CD14-positive monocyte (primary cell): Measurements from ENCODE around the gene SMG1. TPM values are rescaled to one million over a fixed set of nuclear protein-coding genes. Genes with fewer than 3 reads are reported as not detected.

ENCODE experiments used
- DNase-seq, 3 donors: peaks; one replicate each; pipeline ENCODE4 v3.0.0-alpha.2; 2011 to 2022
- H2AFZ ChIP-seq: 2 replicates; pipeline ENCODE4 v1.6.0; 2012; ENCODE audit warnings: mild to moderate bottlenecking, low read depth, low read length, inconsistent platforms; ENCODE audit not compliant: insufficient read depth, poor library complexity, severe bottlenecking
- H3K27ac ChIP-seq, 2 donors: 1 replicate in 1 of 2; 2 replicates in 1 of 2; pipeline ENCODE4 v1.5.1; 2012 to 2013; ENCODE audit warnings: low read length in 2 of 2, control low read depth in 1 of 2, inconsistent platforms in 1 of 2, low read depth in 1 of 2, mild to moderate bottlenecking in 1 of 2
- H3K27me3 ChIP-seq, 2 donors: one replicate each; pipeline versions ENCODE4 v1.6.0 to v1.6.1; 2011 to 2013; ENCODE audit warnings: low read length in 2 of 2; ENCODE audit not compliant: control insufficient read depth in 2 of 2, insufficient read depth in 2 of 2
- H3K36me3 ChIP-seq, 2 donors: replicated peaks in 1 of 2; 1 replicate in 1 of 2; 2 replicates in 1 of 2; pipeline versions ENCODE4 v1.5.1 to v1.6.1; 2012 to 2013; ENCODE audit warnings: low read length in 2 of 2, control low read depth in 1 of 2, inconsistent platforms in 1 of 2, mild to moderate bottlenecking in 1 of 2; ENCODE audit not compliant: insufficient read depth in 2 of 2, control insufficient read depth in 1 of 2
- H3K4me1 ChIP-seq, 2 donors: 1 replicate in 1 of 2; 2 replicates in 1 of 2; pipeline versions ENCODE4 v1.5.1 to v1.6.1; 2012 to 2013; ENCODE audit warnings: low read length in 2 of 2, control low read depth in 1 of 2, inconsistent platforms in 1 of 2, mild to moderate bottlenecking in 1 of 2, moderate library complexity in 1 of 2; ENCODE audit not compliant: insufficient read depth in 2 of 2, control insufficient read depth in 1 of 2
- H3K4me2 ChIP-seq: replicated peaks from 2 replicates; pipeline ENCODE3; 2012; ENCODE audit warnings: low read length, moderate library complexity, mild to moderate bottlenecking; ENCODE audit not compliant: poor library complexity, severe bottlenecking; ENCODE audit errors: extremely low read depth
- H3K4me3 ChIP-seq, 3 experiments: fragments of 200-600 bp in 1 of 3; sonication (generic) in 1 of 3; replicated peaks in 1 of 3; 1 replicate in 2 of 3; 2 replicates in 1 of 3; pipeline ENCODE4 v1.5.1; 2011 to 2013; ENCODE audit warnings: low read length in 3 of 3, mild to moderate bottlenecking in 3 of 3, control low read depth in 2 of 3, low read depth in 2 of 3, inconsistent platforms in 1 of 3, moderate library complexity in 1 of 3
- H3K79me2 ChIP-seq: 2 replicates; pipeline ENCODE4 v1.6.0; 2012; ENCODE audit warnings: mild to moderate bottlenecking, control low read depth, inconsistent platforms, low read length, moderate library complexity; ENCODE audit not compliant: insufficient read depth
- H3K9ac ChIP-seq: 2 replicates; pipeline ENCODE4 v1.6.0; 2017; ENCODE audit warnings: low read length, mild to moderate bottlenecking; ENCODE audit not compliant: insufficient read depth, poor library complexity, severe bottlenecking
- H3K9me3 ChIP-seq, 2 donors: replicated peaks in 1 of 2; 1 replicate in 1 of 2; 2 replicates in 1 of 2; pipeline versions ENCODE4 v1.5.1 to v1.6.1; 2012 to 2013; ENCODE audit warnings: low read length in 2 of 2, control low read depth in 1 of 2; ENCODE audit not compliant: control insufficient read depth in 1 of 2, insufficient read depth in 1 of 2
- H4K20me1 ChIP-seq: 2 replicates; pipeline ENCODE4 v1.6.0; 2012; ENCODE audit warnings: mild to moderate bottlenecking, low read length, control low read depth, moderate library complexity; ENCODE audit not compliant: insufficient read depth
- H3K27ac Mint-ChIP-seq, 7 donors: one replicate each; pipeline ENCODE4 v1.8.0; 2020; ENCODE audit warnings: mild to moderate bottlenecking in 7 of 7, mixed read lengths in 7 of 7, moderate library complexity in 6 of 7, inconsistent platforms in 2 of 7
- H3K27me3 Mint-ChIP-seq, 3 donors: one replicate each; pipeline ENCODE4 v1.8.0; 2021 to 2022; ENCODE audit warnings: low read depth in 3 of 3, mild to moderate bottlenecking in 3 of 3, mixed read lengths in 3 of 3, moderate library complexity in 3 of 3, inconsistent platforms in 1 of 3
- H3K36me3 Mint-ChIP-seq, 2 donors: one replicate each; pipeline ENCODE4 v1.8.0; 2020; ENCODE audit warnings: mixed read lengths in 2 of 2, inconsistent platforms in 1 of 2, mild to moderate bottlenecking in 1 of 2
- H3K4me1 Mint-ChIP-seq: one replicate; pipeline ENCODE4 v1.8.0; 2020; ENCODE audit warnings: mild to moderate bottlenecking, mixed read lengths
- H3K4me3 Mint-ChIP-seq, 2 donors: one replicate each; pipeline ENCODE4 v1.8.0; 2020; ENCODE audit warnings: mild to moderate bottlenecking in 2 of 2, mixed read lengths in 2 of 2, moderate library complexity in 1 of 2
- H3K9me3 Mint-ChIP-seq, 7 donors: one replicate each; pipeline ENCODE4 v1.8.0; 2020 to 2022; ENCODE audit warnings: mixed read lengths in 7 of 7, mild to moderate bottlenecking in 6 of 7, moderate library complexity in 6 of 7, inconsistent platforms in 2 of 7
- WGBS: methylation state at CpG from one replicate; pipeline ENCODE4 v1.1.5; 2013; ENCODE audit warnings: missing lambda C conversion rate; ENCODE audit not compliant: insufficient coverage; 5-methylcytosine and 5-hydroxymethylcytosine counted together
- intact Hi-C, 2 donors: fragments of 100-400 bp; cut with micrococcal nuclease; formaldehyde crosslinking; loops; one replicate each; pipeline versions ENCODE4 v1.15.0 to v1.15.1; 2023
- polyA plus RNA-seq, 3 donors: library from polyadenylated mRNA; depleted of rRNA in 1 of 3; unstranded in 2 of 3; stranded (reverse) in 1 of 3; fragments of 300-500 nt in 2 of 3; fragments of >200 nt in 1 of 3; fragmentation: Illumina TruSeq in 2 of 3; gene quantifications; 1 replicate in 2 of 3; 2 replicates in 1 of 3; pipeline ENCODE4 v1.2.3, GENCODE V29; 2012 to 2021
- TF ChIP-seq, protein P1 (sequence below): fragments of 200-600 bp; IDR thresholded peaks from one replicate; pipeline ENCODE4 v1.8.0; 2022; ENCODE audit warnings: antibody characterized with exemption, mild to moderate bottlenecking

The SMG1 gene
- polyA plus RNA-seq, 3 donors = 2.4 to 31.8 (median 7.1) TPM

GRCh38 chr16:18829251-18829650, 97.0 kb downstream of the SMG1 start:
- TF ChIP-seq, protein P1, sequence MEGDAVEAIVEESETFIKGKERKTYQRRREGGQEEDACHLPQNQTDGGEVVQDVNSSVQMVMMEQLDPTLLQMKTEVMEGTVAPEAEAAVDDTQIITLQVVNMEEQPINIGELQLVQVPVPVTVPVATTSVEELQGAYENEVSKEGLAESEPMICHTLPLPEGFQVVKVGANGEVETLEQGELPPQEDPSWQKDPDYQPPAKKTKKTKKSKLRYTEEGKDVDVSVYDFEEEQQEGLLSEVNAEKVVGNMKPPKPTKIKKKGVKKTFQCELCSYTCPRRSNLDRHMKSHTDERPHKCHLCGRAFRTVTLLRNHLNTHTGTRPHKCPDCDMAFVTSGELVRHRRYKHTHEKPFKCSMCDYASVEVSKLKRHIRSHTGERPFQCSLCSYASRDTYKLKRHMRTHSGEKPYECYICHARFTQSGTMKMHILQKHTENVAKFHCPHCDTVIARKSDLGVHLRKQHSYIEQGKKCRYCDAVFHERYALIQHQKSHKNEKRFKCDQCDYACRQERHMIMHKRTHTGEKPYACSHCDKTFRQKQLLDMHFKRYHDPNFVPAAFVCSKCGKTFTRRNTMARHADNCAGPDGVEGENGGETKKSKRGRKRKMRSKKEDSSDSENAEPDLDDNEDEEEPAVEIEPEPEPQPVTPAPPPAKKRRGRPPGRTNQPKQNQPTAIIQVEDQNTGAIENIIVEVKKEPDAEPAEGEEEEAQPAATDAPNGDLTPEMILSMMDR = no peak
- Histone ChIP-seq H4K20me1 (peaks cover 7% of the 10 kb centered on the region), H2AFZ (no peak overlapping the region), H3K36me3 (peaks cover 63 to 68% of the 10 kb centered on the region in 2 donors), H3K27ac (peak overlapping the region in 1 of 2 donors; percentile 52), H3K4me2 (no peak overlapping the region), H3K79me2 (no peaks in the 10 kb centered on the region), H3K27me3 (no peaks in the 10 kb centered on the region), H3K4me3 (no peak overlapping the region), H3K9ac (no peak overlapping the region), H3K4me1 (no peaks in the 10 kb centered on the region), H3K9me3 (no peaks in the 10 kb centered on the region)
- no peaks in the 10 kb centered on the region for H3K4me1 Mint-ChIP-seq
- DNase-seq = no peak
- peaks cover 0 to 5% (median 2%) of the 10 kb centered on the region in 7 donors for H3K9me3 Mint-ChIP-seq
- intact Hi-C loops = no loop called here
- WGBS = 86% methylated on average over 5 of the region's 6 CpGs
- no peak overlapping the region for H3K4me3 Mint-ChIP-seq
- peaks cover 52 to 61% of the 10 kb centered on the region in 2 donors for H3K36me3 Mint-ChIP-seq
- no peak overlapping the region for H3K27ac Mint-ChIP-seq
- H3K27me3 Mint-ChIP-seq = no peaks in the 10 kb centered on the region

DNA sequence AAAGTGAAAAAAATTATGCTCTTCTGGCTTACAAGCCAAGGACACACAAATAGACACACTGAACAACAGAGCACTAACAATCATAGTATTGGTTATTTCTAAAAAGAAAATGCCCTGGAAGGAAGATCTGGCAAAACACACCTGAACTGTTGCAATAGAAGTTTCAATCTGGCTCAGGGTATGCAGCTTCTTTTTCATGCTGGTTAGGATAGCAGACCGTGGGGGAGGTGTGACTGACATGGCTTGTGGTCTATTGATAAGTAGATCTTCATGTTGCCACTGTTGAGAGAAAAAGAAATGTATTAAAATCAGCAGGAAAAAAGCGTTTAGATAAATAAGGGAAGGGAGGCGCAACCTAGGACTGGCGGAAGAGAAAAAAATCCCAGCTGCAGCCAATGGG, 98.3 kb downstream of the SMG1 start:
- Mint-ChIP-seq H3K27ac (no peak overlapping the region), H3K9me3 (peaks cover 0 to 5% (median 2%) of the 10 kb centered on the region in 7 donors), H3K4me1 (no peaks in the 10 kb centered on the region), H3K27me3 (no peaks in the 10 kb centered on the region), H3K4me3 (no peak overlapping the region), H3K36me3 (peaks cover 43 to 51% of the 10 kb centered on the region in 2 donors)
- Histone ChIP-seq H3K36me3 (peaks cover 50 to 55% of the 10 kb centered on the region in 2 donors), H3K9me3 (no peaks in the 10 kb centered on the region), H3K4me1 (no peaks in the 10 kb centered on the region), H3K79me2 (no peaks in the 10 kb centered on the region), H3K4me2 (no peak overlapping the region), H3K27ac (no peak overlapping the region), H3K4me3 (no peak overlapping the region), H2AFZ (no peak overlapping the region), H3K9ac (no peak overlapping the region), H3K27me3 (no peaks in the 10 kb centered on the region), H4K20me1 (no peaks in the 10 kb centered on the region)
- intact Hi-C loops = no loop called here
- WGBS = no CpG with 5 or more reads among the region's 4 CpGs
- no peak for DNase-seq
- TF ChIP-seq, protein P1 = no peak
